Regular cardiac myocyte (primary cell): ENCODE measurements around the gene SUZ12. TPM values are rescaled to one million over a fixed set of nuclear protein-coding genes. Genes with fewer than 3 reads are reported as not detected.

Experiments used
- total RNA-seq: library from RNA; depleted of rRNA; stranded (reverse); fragments of >200 nt; gene quantifications from 2 replicates; pipeline ENCODE4 v1.2.3, GENCODE V29; 2014

Gene SUZ12
- 16.9 and 18.6 TPM in 2 replicates for total RNA-seq

GRCh38 chr17:31936615-31937609, at the start of gene SUZ12:
Gene SUZ12, plus strand, starts transcription at chr17:31937007. Its CDS starts 240 bp downstream, at chr17:31937247.

GRCh38 chr17:32006957-32007462, 70.2 kb downstream of the SUZ12 start, which contains the start of gene LRRC37B:
Gene LRRC37B, plus strand, starts transcription at chr17:32007383. Its CDS starts 14,010 bp downstream, at chr17:32021393.

Other genes with a start within 250 kb of the SUZ12 start
- 121 and 180 TPM in 2 replicates for gene COPRS, start 77.8 kb upstream of the SUZ12 start, total RNA-seq
- 37.5 and 48.1 TPM in 2 replicates for gene UTP6, start 35.3 kb upstream of the SUZ12 start, total RNA-seq
- gene LRRC37B, start 70.4 kb downstream of the SUZ12 start, total RNA-seq: 3.6 and 11.3 TPM in 2 replicates
- gene RHOT1, start 205.5 kb downstream of the SUZ12 start, total RNA-seq: 43.1 and 55.8 TPM in 2 replicates